ENCODE measurements around the gene WWOX.

WWOX gene

GRCh38 chr16:78987666-78988065, 888.2 kb downstream of the WWOX start:
- DNase-seq = no peak

DNA sequence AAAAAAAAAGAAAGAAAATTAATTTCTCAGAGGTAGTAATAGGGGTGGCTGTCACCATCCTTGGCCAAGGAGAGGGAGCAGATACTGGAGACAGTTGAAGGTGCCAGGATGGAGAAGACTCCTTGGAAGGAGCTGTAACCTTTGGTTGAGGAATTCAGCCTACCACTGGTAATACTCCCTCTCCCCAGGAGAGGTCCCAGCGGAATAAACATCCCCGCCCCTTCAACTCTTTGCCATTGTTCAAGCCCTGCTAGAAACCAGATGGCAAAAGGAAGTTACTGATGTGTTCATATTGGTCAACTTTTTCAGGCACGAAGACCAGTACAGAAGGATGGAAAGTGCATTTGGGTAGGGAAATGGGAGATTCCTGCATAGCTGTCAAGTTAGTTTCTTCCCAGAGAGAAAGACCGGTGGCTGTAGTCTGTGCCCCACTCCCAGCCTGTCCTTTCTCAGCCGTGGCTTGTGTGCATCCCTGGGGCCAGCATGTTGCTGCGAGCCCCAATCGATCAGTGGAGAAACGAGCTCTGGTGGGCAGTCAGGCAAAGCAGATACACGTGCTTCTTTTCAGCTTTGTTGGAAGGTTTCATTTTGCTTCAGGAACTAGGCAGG, 889.0 kb downstream of the WWOX start:
- DNase-seq = no peak

GRCh38 chr16:78990309-78990701, 890.9 kb downstream of the WWOX start:
- DNase-seq = no peak

GRCh38 chr16:78992001-78992400, 892.5 kb downstream of the WWOX start:
- no peak for DNase-seq

DNA sequence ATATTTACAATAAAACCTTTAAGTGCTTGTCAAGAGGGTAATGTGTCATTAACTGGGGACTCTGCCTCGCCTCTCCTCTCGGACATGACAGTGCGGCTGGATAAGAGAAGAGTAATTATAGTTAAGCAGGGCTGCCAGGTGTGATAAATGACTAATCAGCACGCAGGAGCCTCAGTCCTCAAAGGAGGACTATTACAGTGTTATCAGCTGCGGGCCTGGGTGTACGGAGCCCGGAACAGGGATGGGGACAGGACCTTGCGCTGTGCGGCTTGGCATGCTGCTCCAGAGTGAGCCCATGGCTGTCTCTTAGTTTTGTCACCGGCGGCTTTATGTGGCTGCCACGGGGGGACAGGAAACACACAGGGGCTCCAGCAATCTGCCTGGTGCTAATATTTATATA, 893.9 kb downstream of the WWOX start:
- DNase-seq = no peak

DNA sequence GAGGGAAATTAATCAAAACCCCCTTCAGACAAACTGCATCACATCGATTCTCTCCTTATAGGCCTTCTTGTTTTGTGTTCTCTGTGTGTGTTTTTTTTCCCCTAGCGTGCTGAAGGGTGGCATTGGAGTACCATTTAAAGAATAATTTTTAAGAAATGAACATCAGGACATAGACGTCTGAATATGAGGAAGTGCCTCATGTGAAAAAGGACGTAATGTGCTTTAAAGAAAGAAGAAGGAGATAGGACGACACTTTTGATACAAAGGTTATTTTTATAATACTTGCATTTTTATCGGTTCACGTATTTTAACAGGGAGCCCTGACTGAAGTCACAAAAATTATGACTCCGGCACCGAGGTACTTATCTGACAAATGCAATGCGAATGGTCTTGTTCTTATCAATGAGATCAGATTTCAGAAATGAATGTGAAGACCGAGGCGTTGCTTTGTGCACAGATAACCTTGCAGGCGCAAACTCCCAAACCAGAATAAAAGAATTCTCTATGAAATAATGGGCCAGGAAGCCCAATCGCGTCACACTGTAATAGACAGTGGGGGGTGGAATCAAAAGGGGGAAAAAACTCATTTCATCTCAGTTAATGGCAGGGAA, 894.8 kb downstream of the WWOX start:
- no peak for DNase-seq

GRCh38 chr16:78995441-78995840, 896.0 kb downstream of the WWOX start:
- DNase-seq = no peak

DNA sequence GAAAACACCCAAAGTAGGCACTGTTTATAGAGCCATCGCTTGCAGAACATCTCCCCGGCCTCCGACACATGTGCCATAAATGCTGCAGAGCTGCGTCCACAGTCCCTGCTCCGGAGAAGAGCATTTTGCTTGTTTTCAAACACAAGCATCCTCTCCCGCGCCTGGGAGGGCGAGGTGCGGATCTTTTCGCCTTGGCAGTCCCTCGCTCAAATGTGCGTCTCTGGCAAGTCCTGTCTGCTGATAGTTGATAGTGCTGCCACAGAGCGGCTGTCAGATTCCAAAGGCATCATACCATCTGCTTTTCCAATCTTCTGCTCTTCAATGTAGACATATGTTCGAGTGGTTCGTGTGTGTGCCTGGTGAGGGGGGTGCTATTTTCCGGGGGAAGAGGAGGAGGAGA, 897.3 kb downstream of the WWOX start:
- DNase-seq = no peak

DNA sequence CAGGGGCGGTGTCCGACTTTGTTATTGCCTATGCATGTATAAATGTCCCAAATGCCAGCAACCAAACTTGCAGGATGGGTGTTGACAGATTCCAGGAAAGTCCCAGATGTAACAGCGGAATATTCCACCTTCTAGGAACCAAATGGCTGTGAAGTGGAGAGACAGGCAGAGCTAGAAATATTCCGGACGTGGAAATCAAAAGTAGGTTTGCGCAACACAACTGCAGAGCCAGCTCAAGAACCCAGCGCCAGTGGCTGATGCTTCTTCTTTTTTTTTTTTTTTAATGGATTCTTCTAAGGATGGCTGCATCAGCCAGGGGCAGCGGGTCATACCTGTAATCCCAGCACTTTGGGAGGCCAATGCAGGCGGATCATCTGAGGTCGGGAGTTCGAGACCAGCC, 899.4 kb downstream of the WWOX start:
- no peak for DNase-seq

- no peak for DNase-seq
Observed at GRCh38 chr16:79001156-79001967, 901.9 kb downstream of the WWOX start.

- DNase-seq = no peak
Observed at GRCh38 chr16:79003026-79003609, 903.7 kb downstream of the WWOX start.

GRCh38 chr16:79004309-79004708, 904.9 kb downstream of the WWOX start:
- no peak for DNase-seq

DNA sequence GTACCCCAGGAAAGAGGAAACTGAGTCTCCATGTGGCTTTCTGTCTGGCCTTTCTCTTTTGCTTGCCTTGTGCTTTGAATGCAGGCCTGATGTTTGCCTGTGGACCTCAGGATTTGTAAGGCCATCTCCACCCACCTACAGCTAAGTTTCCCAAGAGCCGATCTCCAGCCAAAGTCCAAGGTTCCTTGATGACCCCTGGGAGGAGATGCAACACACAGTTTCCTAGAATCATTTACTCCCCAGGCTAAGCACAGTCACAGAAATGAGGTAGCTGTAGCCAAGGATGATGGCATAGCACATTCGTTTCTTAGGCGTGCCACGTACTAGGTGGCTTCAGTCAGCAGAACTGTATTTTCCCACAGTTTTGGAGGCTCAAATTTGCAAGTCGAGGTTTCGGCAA, 905.6 kb downstream of the WWOX start:
- no peak for DNase-seq

GRCh38 chr16:79006206-79006605, 906.8 kb downstream of the WWOX start:
- no peak for DNase-seq

DNA sequence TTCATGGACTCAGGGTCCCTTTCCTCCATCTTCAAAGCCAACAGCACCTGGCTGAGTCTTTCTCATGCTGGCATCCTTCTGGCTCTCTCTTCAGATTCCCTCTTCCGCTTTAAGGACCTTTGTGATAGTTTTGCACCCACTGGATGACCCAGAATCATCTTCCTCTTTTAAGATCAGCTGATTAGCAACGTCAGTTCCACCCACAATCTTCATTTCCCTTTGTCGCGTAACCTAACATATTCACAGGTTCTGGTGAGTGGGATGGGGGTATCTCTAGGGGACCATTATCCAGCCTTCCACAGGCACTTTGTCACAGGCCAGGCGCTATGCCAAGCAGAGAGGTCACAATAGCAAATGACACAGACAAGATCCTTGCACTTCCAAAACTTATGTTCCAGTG, 907.3 kb downstream of the WWOX start:
- DNase-seq = no peak

DNA sequence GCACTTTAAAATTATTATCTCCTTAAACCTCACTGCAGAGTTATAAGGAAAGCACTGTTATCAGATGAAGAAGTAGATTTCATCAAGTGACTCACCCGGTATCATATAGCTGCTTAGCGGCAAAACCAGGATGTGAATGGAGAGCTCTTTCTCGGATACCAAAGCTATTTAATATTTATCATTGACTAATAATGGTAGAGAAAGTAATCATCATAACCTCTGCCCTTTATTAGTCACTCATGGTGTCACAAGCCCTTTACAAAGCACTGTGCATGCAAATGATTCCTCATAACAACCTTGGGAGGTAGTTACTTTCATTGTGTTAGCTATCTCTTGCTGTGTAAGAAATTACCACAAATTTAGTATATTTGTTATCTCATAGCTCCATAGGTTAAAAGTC, 908.2 kb downstream of the WWOX start:
- no peak for DNase-seq

DNA sequence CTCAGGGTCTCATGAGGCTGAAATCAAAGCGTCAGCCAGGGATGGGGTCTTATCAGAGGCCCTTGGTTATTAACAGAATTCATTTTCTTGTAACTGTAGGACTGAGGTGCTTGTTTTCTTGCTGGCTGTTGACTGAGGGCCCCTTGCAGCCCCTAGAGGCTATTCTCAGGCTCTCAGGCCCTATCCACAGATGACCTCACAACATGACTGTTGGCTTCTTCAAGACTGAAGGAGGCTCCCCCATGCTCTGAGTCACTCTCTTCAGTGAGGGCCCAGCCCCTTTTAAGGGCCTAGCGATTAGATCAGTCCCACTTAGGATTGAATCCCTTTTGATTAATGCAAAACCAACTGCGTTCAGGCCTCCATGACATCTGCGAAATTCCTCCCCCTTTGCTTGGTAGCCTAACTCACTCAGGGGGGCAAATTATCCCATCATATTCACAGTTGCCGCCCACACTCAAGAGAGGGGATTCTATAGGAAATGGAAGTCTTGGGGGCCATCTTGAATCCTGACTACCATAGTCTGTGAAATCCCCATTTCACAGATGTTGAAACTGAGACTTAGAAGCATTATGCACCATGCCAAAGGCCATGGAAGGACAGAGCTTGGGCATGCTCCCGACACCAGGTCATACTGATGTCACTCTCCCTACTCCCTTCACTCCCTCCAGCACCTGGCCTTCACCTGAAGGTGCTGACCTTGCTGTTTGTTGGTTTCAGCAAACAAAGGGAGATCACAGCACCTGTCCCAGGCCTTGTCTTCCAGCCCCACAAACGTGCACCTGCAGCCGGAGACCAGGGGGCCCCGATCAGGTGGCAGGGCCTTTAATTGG, 908.8 kb downstream of the WWOX start:
- DNase-seq = no peak

DNA sequence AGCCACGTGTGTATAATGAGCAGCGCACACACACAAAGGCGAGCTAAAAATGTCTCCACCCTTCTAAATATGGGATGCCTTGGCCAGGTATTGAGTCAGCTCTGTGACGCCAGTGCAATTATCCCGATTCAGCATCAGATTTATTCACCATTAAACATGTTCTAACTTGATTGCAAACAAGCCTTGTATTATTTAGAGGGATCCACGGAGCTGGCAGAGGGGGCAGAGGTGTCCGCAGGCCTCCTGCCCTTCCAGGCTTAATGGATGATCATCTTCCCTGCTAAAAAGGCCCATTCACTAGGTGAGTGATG, 909.4 kb downstream of the WWOX start:
- DNase-seq = no peak

DNA sequence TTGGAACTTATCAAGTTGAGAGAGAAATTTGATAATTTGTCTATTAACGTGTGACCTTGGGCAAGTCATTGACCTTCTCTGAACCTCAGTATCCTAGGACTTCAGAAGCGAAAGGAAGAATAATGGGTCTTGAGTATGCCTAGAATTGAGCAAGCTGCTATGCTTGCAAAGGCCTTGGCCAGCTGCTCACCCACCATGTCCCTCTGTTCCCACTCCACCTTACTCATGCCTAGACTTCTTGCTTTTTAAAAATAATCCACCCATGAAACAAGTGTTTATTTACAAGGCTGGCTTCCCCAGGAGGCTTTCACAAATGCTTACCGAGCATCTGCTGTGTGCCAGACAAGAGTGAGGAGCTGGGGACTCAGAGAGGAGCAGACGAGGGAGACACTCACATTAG, 910.4 kb downstream of the WWOX start:
- no peak for DNase-seq

DNA sequence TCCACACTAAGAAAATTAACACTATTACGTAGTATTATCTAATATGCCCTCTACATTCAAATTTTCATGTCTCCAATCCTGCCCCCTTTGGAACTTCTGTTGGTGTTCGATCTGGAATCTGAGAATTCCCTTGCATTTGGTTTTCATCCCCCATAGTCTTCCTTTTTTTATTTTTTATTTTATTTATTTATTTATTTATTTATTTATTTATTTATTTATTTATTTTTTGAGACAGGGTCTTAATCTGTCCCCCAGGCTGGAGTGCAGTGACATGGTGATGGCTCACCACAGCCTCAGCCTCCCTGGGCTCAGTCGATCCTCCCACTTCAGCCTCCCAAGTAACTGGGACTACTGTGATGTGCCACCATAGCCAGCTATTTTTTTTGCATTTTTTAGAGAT, 911.8 kb downstream of the WWOX start:
- no peak for DNase-seq

DNA sequence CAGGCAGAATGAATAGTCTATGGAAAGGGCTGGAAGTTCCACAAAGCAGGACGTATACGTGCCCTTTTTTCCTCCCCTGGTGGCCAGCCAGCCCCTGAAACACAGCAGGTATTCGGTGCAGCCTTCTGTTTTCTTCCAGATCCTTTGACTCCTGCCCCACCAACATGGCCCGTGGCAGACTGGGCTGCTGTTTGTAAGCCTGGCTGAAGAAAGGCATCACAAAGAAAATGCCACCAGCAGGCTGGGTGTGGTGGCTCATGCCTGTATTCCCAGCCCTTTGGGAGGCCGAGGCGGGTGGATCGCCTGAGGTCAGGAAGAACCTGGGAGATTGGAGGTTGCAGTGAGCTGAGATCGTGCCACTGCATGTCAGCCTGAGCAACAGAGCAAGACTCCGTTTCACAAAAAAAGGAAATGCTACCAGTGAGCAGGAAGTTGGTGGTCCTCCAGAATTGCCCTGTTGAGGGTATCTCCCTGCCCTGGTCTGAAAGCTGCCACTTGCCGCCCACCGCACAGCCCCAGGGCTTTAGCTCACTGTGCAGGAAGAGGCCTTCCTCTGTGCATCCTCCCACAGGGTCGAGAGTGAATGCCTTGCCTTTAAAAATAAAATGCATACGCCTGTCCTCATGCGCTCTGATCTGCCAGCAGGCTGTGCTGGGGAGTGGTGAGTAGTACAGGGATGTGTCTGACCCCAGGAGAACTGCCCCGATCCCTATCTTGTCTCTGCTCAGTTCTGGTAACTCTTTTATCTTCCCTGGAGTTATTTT, 913.4 kb downstream of the WWOX start:
- DNase-seq = no peak

DNA sequence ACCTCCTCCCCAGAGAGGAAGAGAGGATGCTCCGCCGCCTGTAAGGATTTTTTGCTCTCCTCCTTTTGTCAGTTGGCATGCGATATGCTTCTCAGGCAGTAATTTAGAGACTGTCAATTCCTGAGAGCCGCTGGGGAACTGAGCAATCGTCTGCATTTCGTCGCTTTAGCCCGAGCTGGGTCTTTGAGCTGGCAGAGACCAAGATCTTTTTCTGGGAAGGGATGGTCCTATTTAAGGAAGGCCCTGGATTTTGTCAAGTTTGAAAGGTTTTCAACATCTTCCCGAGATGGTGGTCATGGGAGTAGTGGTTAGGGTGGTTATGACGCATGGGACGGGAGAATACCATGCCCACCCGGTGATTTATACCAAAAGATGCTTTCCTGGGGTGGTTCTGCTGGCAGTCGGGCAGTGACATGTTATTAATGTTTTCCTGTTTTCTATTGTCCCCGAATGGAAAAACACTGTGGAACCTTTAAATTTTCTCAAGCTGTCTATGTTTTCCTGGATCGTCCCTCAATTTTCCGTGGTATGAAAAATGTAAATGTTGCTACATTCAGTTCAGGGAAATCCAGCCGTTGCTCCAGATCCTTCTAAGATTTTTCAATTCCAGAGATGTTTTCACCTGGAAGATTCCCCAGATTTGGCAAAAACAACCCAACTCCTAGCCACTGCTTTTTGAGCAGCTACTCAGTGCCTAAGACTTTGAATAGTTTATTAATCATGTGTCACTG, 914.6 kb downstream of the WWOX start:
- no peak for DNase-seq
